HG03469 (cell line): ENCODE data around the gene GALNS.
"Not testable (repeated sequence)": the region's sequence is repeated elsewhere in the genome, so short reads cannot be mapped to it uniquely, and the experiment has no call there.

Experiments used
- ATAC-seq: cut with Tn5 transposase; IDR thresholded peaks from one replicate; pipeline ENCODE4 v1.9.1; 2021; ENCODE audit warnings: mild to moderate bottlenecking, moderate library complexity, moderate number of reproducible peaks; ENCODE audit not compliant: unreplicated experiment

The GALNS gene

GRCh38 chr16:88772871-88773811, 83.6 kb downstream of the GALNS start:
- ATAC-seq = no peak

- ATAC-seq = not testable (repeated sequence)
Measured at GRCh38 chr16:88771781-88772180, 85.0 kb downstream of the GALNS start.

DNA sequence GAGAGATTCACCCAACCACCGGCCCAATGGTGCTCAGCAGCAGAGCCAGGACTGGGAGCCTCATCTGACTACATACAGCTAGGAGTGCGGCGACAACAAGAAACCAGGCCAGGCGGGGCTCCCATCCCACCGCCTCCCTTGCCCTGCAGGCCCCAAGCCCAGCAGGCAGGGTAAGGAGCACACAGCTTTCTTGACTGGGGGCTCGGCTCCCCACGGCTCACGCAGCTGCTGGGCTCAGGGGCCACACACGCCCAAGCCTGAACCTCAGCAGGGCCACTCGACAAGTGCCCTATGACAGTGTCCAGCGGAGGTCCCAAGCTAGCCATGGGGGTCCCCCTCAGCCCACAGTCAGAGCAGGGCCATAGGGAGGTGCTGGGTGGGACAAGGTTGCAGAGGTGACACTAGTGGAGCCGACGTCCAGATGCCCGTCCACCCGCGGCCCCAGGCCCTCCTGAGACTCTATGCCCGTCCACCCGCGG, 85.4 kb downstream of the GALNS start:
- no peak for ATAC-seq

DNA sequence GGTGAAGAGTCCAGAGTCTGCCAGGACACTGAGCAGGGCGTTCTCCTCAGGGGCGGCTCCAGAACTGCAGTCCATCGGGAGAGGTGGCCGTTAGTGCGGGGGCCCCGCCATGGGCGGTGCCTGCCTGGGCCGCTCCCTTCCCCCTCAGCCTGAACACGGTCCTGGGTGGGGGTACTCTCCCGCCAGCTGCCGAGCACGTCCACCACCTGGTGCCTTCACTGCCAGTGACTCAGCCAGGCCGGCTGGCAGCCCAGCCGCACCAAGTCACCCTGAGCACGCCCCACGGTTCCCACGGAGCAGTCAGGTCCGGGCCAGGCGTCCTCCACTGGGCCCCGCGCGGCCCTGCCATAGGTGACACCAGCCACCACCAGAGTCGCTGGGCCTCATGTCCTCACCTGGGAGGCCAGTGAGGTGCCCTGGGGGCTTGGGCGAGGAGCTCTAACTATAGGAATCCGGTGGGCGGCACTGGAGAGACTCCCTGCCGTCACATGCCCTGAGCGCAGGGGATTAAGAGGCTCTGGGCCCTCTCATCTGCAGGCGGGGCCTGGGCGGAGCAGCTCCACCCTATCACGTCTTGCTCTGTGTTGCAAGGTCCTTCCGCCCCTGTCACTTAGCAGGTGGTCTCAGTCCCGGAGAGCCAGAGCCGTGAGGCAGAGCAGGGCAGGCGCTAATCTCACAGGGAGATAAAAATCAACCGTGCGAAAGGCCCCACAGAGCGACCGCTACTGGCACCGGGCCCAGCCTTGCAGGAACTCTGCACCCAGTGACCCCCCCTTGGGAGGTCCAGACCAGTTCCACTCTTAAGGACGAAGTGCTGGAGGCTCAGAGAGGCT, 86.1 kb downstream of the GALNS start:
- no peak for ATAC-seq

- ATAC-seq = no peak
Measured at GRCh38 chr16:88769617-88770460, 86.9 kb downstream of the GALNS start.

DNA sequence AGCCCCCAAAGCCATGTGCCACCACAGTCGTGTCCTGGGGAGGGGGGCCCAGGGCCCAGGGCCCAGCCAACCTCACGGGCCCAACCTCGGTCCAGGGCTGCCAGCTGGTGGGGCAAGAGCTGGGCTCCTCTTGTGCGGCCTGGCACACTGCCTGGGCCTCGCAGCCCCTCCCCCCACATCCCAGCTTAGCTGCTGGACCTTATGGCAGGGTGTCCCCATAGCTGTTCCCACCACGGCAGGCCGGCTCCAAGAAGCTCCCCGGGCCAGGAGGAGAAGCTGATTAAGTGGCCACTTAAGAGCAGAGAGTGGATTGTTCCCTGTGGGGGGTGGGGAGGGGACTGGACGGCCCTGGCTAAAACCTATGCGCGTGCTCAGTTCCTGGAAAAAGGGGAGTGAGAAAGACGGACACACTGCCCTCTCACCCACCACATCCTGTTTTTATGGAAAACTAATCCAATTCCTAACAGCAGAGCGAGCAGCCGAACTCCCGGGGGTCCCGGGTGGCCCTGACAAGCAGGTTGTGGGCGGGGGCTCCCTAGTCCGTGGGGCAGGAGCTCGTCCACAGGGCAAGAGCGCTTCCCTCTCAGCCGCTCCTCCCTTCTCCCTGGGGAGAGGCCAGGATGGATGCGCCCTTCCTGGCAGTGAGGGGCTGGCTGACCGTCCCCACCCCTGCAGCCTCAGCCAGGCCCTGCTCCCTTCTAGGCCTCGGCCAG, 88.5 kb downstream of the GALNS start:
- no peak for ATAC-seq

DNA sequence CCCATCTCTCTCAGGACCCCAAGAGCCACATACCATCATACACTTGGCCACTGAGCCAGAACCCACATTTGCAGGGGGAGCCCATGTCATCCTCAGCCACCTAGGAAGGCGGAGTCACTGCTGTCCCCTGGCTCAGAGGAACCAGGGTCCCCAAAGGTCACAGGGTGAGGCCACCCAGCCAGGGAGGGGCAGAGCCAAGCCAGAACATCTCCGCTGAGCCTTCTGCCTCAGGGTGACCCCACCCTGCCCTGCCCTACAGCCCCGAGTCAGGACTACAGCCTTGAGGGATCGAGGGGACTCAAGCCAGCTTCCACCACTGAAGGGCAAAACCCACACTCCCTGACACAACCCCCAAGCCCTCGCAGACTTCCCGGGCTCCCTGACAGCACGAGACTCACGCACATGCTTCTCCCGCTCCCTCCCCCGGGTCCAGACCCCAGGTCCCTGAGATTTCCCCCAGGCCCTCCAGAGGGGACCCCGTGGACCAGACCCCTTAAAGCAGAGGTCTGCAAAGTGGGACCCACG, 89.1 kb downstream of the GALNS start:
- no peak for ATAC-seq

GRCh38 chr16:88766975-88767374, 89.8 kb downstream of the GALNS start:
- no peak for ATAC-seq

DNA sequence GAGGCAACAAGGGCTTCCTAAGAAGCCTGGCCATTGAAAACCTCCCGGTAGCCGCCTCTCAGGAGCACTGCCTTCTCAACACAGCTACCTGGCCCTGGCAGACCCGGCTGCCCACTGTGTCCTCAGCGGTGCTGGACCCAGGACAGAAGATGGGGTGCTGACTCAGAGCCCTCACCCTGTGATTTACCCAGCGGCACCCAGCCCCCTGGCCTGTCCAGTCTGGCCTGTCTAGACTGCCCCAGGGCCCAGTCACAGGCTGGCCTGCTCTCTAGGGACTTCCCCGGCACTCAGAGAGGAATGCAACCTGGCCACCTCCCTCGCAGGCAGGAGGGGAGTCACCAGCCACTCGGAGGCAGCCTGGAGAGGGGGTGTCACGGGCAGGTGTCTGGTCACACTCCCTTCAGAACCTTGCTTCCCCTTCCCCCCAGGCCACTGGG, 91.8 kb downstream of the GALNS start:
- no peak for ATAC-seq

DNA sequence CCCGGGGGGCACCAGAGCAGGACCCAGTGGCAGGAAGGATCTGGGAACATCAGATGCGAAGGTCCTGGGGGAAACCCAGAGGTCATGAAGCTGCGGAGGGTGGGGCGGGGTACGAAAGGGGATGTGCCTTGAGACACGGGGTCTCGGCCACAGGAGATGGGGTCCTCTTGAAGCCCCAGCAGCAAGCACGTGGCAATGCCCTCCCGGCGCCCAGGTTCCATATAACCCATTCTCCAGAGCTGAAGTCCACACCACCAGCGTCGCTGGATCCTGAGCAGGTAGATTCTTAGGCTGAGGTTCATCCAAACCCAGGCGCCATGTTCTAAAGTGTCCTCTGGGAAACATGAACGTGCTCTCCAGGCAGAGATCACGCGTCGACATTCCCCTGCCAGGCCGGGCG, 92.7 kb downstream of the GALNS start:
- no peak for ATAC-seq
